HG03520 (cell line): ENCODE results near the gene VPS52.

Experiments used
- ATAC-seq: cut with Tn5 transposase; IDR thresholded peaks from one replicate; pipeline ENCODE4 v1.9.1; 2021; ENCODE audit warnings: mild to moderate bottlenecking, moderate library complexity; ENCODE audit not compliant: unreplicated experiment

VPS52 gene

GRCh38 chr6:33305052-33305451 is 33.4 kb upstream of the VPS52 start:
- ATAC-seq, result no peak

DNA sequence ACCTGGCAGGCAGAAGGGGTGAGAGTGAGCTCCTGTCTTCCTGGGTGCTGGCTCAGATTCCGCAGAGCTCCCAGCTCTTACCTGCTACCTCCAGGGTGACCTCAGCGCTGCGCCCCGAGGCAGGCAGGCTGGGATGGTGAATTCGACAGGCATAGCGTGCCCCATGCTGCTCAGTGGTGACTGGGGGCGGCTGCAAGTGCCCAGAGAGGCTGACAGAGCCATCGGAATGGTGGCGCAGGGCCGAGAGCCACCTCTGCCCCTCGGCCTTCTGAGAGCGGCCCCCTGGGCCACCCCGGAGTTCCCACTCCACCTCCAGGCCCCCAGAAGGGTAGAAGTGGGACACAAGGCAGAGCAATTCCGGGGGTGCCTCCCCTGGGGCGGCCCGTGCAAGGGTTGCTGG is 32.5 kb upstream of the VPS52 start:
- no peak for ATAC-seq

- no peak for ATAC-seq
These were observed 30.2 kb upstream of the VPS52 start for GRCh38 chr6:33301877-33302276.

GRCh38 chr6:33299237-33299944 is 27.7 kb upstream of the VPS52 start:
- peak; percentile 65 for ATAC-seq

GRCh38 chr6:33298773-33299236 is 27.1 kb upstream of the VPS52 start, which contains the start of gene RGL2:
RGL2 (minus strand) TSS chr6:33298942; CDS start chr6:33298610, 332 bp downstream.
- ATAC-seq, result no peak

DNA sequence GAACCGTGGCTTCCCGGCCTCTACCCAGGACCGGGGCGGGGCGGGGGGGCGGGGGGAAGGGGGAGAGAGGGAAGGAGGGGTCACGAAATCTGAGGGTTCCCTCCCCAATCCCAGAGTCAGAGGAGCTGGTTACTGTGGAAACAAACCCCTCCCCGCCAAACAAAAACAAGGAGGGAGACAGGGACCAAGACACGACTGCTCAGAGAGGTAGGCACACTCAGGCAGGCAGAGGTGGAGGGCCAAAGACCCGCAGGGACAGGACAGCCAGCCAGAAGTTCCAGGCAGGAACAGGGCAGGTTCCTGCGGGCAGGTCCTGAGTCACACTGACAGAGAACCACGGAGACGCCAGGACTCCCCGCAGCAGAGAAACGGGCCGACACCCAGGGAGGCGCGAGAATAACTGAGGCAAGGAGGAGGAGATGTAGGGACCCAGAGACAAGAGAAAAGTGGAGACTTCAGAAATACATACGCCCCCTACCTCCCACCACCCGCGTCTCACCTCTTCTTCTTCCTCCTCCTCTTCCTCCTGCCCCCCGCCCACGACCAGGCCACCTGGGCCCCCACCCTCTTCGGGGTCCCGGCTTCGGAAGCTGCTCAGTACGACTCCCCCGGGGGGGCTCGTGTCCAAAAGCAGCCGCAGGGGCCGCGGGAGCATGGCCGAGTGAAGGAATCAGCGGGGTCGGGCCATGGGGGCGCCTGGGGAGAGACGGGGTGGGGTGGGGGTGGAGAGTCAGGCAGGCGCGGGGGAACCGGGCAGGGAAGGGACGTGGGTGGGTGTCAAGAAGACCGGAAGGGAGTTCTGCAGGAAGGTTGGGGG is 26.5 kb upstream of the VPS52 start:
- ATAC-seq, result no peak

- no peak for ATAC-seq
These were observed 25.8 kb upstream of the VPS52 start for GRCh38 chr6:33297406-33297955.

DNA sequence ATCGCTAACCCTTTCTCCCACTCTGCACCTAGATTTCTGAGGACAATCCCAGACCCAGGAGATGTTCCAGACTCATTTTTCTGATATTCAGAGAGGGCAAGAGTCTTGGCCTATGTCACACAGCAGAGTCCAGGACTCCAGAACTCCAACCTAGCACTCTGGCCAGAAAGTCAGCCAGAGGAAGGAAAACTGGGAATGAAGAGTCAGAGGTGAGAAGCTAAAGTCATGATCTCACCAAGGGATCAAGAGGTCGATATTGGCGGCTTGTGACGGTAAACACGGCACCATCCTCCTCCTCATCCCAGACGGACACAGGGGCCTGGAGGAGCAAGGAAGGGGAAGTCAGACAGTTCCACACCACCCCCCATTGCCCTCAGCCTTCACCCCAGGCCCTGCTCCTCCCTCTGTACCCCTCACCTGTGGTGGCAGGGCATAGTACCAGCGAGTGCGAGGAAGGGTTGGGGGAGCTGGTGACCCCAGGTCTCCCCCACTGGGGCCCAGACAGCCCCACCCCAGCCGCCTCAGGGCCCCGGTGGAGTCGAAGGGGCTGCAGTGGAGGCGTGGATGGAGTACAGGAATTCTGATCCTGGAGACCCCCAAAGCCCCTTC is 25.2 kb upstream of the VPS52 start:
- no peak for ATAC-seq

- ATAC-seq, result no peak
These were observed 24.1 kb upstream of the VPS52 start for GRCh38 chr6:33295621-33296369.

DNA sequence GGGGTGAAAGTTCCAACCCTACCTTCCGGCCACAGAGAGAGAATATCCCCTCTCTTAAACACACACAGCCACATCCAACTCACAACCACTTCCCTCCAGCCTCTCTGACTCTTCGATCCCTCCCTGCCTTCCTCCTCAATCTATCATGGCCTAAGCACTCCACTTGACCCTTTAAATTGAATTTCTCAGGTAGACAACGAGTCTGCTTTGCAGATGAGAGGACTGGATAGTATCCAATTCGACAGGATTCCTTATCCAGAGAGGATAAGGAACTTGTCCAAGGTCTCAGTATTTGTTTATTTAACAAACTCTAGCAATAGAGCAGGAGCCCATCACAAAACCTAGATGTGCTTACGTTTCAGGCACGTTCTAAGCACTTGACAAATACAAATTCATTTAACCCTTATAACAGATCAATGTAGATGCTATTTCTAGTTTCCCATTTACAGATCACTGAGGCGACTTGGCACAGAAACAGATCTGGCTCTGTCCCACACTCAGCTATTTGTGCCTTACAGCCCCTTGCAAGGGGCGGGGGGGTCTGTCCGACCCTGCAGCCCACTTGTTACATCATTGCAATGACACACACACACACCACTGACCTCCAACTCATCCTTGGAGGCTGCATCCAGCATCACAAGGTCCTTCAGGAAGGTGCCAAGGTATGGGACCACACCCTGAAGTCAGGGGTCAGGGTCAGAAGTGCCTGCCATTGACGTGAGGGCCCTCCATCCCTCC is 22.6 kb upstream of the VPS52 start:
- no peak for ATAC-seq

GRCh38 chr6:33292996-33293682 is 21.5 kb upstream of the VPS52 start:
- ATAC-seq, result no peak

GRCh38 chr6:33290459-33290858 is 18.8 kb upstream of the VPS52 start:
- no peak for ATAC-seq

DNA sequence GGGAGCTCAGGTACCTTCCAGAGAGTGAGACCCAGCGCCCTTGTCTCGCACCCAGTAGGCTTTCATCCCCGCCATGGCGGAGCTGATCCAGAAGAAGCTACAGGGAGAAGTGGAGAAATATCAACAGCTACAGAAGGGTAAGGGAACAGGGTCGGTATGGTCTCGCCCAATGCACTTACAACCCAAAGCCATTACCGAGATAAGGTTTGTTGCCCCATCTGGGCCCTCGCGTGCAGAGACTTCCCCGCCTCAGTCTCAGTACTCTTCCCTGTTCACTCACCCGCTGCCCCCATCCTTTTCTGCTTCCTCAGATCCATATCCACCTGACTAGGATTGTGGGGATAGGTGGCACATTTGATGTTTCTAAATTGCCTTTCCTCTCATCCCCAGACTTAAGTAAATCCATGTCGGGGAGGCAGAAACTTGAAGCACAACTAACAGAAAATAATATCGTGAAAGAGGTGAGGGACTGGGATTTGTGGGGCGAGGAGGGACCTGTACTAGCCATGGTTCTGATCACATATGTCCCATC is 18.2 kb upstream of the VPS52 start:
- no peak for ATAC-seq

DNA sequence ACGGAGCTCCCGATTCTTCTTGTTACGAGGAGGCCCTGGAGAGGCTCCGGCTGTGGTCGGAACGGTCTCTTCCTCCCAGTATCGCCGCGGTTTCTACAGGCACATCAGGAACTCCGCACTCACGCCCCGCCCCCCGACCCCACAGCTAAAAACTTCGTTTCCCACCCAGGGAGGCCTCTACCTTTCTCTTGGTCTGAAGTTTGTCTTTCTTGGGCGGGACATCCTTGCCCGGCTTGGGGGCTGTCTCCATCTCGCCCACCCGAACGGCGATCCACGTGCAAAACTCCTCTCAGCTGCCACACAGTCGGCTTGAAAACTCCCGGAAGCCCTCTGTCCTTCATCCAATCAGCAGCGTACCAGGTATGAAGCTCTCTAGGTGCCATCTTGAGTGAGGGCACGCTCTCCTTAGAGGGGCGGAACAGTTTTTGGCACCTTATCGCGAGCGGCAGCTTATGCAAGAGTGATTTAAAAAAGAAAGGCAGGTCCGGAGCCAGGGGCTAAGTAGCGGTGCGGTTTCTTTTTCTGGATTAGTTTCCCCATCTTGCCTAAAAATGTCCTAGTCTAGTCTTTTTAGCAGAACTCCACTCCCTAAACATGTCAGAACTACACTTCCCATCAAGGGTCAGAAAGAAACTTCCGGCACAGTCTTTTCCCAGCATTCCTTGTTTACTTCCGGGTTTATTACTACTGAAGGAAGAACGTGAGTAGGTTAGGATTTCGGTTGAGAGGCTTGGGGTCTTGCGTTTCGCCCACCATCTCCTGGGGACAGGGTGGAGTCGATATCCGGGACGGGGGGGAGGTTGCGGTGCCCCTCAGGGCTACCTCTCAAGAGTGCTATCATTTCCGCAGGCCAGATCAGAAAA is 17.5 kb upstream of the VPS52 start, which contains the start of the genes PFDN6 and WDR46:
PFDN6 (plus strand) TSS at position 681 of the 863 bp plus-strand sequence. CDS start 256 bp downstream, outside the sequence.
WDR46 (minus strand) TSS at position 319 of the 863 bp plus-strand sequence; CDS start at position 250, 69 bp downstream.
- ATAC-seq, result no peak

DNA sequence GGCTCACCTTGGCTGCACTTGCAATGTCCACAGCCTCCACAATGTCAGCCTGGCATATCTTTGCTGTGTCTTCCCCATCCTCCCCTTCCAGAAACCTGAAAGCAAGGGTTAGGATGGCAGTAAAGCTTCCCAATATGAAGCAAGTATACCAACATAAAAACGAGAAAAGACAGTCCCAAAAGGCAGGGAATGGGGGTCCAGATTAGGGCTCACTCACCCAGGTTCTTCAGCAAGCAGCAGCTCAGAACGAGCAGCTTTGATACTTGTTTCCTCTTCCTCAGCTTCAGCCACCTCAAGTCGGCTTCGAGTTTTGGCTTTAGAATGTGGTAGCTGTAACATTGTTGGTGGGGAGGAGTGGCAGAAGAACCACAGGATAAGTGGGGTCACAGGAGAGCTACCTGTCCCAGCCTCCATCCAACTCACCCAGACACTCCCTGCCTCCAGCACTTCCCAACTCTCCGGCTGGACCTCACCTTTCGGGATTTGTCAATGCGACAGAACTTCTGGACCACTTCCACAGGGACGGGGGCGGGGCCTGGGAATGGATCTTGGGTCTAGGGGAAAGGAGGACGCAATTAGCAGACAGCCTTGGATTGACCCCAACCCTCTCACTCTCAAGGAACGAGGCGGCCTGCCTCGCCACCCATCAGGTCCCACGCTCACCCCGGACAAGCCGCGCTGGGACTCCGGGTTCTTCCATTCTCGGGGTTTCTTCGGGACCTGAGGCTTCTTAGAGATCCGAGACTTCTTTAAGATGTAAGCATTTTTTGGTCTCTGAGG is 16.7 kb upstream of the VPS52 start:
- no peak for ATAC-seq

DNA sequence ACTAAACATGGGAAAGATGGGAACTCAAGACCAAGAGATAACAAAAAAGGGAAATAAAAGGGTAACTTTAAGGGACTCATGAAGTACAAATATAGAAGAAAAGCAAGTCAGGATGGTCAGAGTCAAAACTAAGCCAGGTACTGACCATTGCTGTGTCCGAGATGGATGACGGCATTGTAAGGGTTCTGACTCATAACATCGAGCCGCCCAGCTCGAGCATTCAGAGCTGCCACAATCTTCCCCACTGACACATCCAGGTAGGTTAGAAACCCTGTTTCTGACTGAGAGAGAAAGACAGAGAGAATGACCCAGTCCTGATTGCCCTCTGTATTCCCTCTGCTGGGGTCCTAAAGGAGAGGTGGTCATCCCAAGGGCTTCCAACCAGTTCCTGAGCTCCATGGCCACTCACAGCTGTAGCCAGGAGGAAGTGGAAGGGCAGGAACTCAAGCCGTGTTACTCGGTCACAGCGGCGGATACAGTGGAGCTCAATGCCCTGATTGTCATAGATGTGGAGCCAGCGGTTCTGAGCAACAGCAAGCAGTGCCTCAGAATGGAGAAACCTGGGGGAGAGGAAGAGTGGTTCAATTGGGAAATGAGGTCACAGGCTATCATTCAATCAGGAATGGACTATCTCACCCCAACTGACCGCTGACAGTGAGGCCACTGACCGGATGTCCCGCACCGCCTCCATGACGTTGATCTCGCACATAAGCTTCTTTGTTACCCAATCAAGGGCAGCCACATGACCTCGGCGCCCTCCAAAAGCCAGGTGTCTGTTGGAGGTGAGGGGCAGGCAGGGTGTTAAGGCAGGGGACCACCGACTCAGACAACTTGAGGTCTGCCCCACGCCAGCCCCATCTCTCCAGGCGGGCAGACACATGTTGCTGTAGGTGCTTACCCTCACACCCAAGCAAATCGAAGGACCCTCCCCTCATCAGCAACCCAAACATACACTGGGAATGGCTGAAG is 15.6 kb upstream of the VPS52 start:
- no peak for ATAC-seq
